ENCODE measurements around the gene CFAP20DC. TPM values are rescaled to one million over a fixed set of nuclear protein-coding genes. Genes with fewer than 3 reads are reported as not detected.
"Not testable (repeated sequence)": the region's sequence is repeated elsewhere in the genome, so short reads cannot be mapped to it uniquely, and the experiment has no call there.

The CFAP20DC gene
- total and polyA plus RNA-seq, 2 of the 4 experiments (the other 2 are of a cell fraction), result 1.2 to 1.6 TPM

- H3K36me3 ChIP-seq (ENCODE audit: control insufficient read depth, insufficient read depth, low read length); H2AK5ac ChIP-seq (ENCODE audit: low read depth, low read length); H2BK15ac ChIP-seq (ENCODE audit: low read depth, low read length); H3K4me1 ChIP-seq (ENCODE audit: control insufficient read depth, insufficient read depth, low read length); H3K18ac ChIP-seq (ENCODE audit: low read depth, low read length); H3K4ac ChIP-seq (ENCODE audit: low read depth, low read length); dilution Hi-C loops (cut with HindIII; ENCODE audit: low sequenced_read_pairs, unreplicated experiment); H2AFZ ChIP-seq (replicated peaks; ENCODE audit: low read length, poor library complexity); H3K27ac ChIP-seq (ENCODE audit: insufficient read depth, low read length); H3K9me3 ChIP-seq (ENCODE audit: control insufficient read depth, insufficient read depth, low read length); BruUV-seq (replicated peaks); H2AK9ac ChIP-seq (replicated peaks; ENCODE audit: low read depth, low read length, poor library complexity); H3K56ac ChIP-seq (ENCODE audit: extremely low read depth, insufficient read depth, low read length); H3K4me2 ChIP-seq (ENCODE audit: low read depth, low read length); H2BK120ac ChIP-seq (ENCODE audit: low read depth, low read length); H4K8ac ChIP-seq (ENCODE audit: low read depth in 2 of 2, low read length in 2 of 2); H2BK5ac ChIP-seq (ENCODE audit: low read depth, low read length, poor library complexity, severe bottlenecking); H4K20me1 ChIP-seq (ENCODE audit: insufficient read depth, low read length); H3K9me1 ChIP-seq (ENCODE audit: insufficient read depth, low read length); CTCF ChIA-PET; H3K27me3 ChIP-seq (ENCODE audit: control insufficient read depth, insufficient read depth, low read length); H3K4me3 ChIP-seq (ENCODE audit: insufficient read depth, low read depth, low read length); POLR2A ChIA-PET (ENCODE audit: unreplicated experiment); H3K79me1 ChIP-seq (ENCODE audit: low read depth in 1 of 2, low read length in 2 of 2); H2BK20ac ChIP-seq (ENCODE audit: low read depth, low read length); H3K23ac ChIP-seq (ENCODE audit: low read depth, low read length); intact Hi-C loops (cut with micrococcal nuclease); in situ Hi-C loops (cut with MboI; ENCODE audit: low sequenced_read_pairs); ATAC-seq (ENCODE audit: low read depth); H3K9ac ChIP-seq (ENCODE audit: low read depth, low read length); H4K5ac ChIP-seq (ENCODE audit: low read depth, low read length); H3K14ac ChIP-seq (replicated peaks; ENCODE audit: low read depth, low read length); DNase-seq; H4K91ac ChIP-seq (ENCODE audit: insufficient read depth, low read depth, low read length): not testable (repeated sequence)
- WGBS, 2 experiments (ENCODE audit: extremely low coverage in 2 of 2, insufficient read length in 1 of 2), result no CpG with 5 or more reads among the region's 5 CpGs
Measured at GRCh38 chr3:58895678-58896077, 154.1 kb downstream of the CFAP20DC start.

GRCh38 chr3:58892526-58892925 is 157.3 kb downstream of the CFAP20DC start:
- H3K27me3 ChIP-seq (ENCODE audit: control insufficient read depth, insufficient read depth, low read length); H3K4me3 ChIP-seq (ENCODE audit: insufficient read depth, low read depth, low read length); H4K5ac ChIP-seq (ENCODE audit: low read depth, low read length); H3K23ac ChIP-seq (ENCODE audit: low read depth, low read length); H3K27ac ChIP-seq (ENCODE audit: insufficient read depth, low read length); H2BK120ac ChIP-seq (ENCODE audit: low read depth, low read length); H3K18ac ChIP-seq (ENCODE audit: low read depth, low read length); H4K91ac ChIP-seq (ENCODE audit: insufficient read depth, low read depth, low read length); ATAC-seq (ENCODE audit: low read depth); H3K79me1 ChIP-seq (ENCODE audit: low read depth in 1 of 2, low read length in 2 of 2); H2BK15ac ChIP-seq (ENCODE audit: low read depth, low read length); H2AK9ac ChIP-seq (replicated peaks; ENCODE audit: low read depth, low read length, poor library complexity); H3K4me2 ChIP-seq (ENCODE audit: low read depth, low read length); H2BK20ac ChIP-seq (ENCODE audit: low read depth, low read length); dilution Hi-C loops (cut with HindIII; ENCODE audit: low sequenced_read_pairs, unreplicated experiment); in situ Hi-C loops (cut with MboI; ENCODE audit: low sequenced_read_pairs); H3K9ac ChIP-seq (ENCODE audit: low read depth, low read length); H2AK5ac ChIP-seq (ENCODE audit: low read depth, low read length); POLR2A ChIA-PET (ENCODE audit: unreplicated experiment); DNase-seq; H3K4me1 ChIP-seq (ENCODE audit: control insufficient read depth, insufficient read depth, low read length); H3K56ac ChIP-seq (ENCODE audit: extremely low read depth, insufficient read depth, low read length); H4K20me1 ChIP-seq (ENCODE audit: insufficient read depth, low read length); H4K8ac ChIP-seq (ENCODE audit: low read depth in 2 of 2, low read length in 2 of 2); H3K14ac ChIP-seq (replicated peaks; ENCODE audit: low read depth, low read length); intact Hi-C loops (cut with micrococcal nuclease); H3K36me3 ChIP-seq (ENCODE audit: control insufficient read depth, insufficient read depth, low read length); H2BK5ac ChIP-seq (ENCODE audit: low read depth, low read length, poor library complexity, severe bottlenecking); H3K9me1 ChIP-seq (ENCODE audit: insufficient read depth, low read length); BruUV-seq (replicated peaks); H3K9me3 ChIP-seq (ENCODE audit: control insufficient read depth, insufficient read depth, low read length); CTCF ChIA-PET; H2AFZ ChIP-seq (replicated peaks; ENCODE audit: low read length, poor library complexity); H3K4ac ChIP-seq (ENCODE audit: low read depth, low read length): not testable (repeated sequence)
- WGBS, 2 experiments (ENCODE audit: extremely low coverage in 2 of 2, insufficient read length in 1 of 2), result no CpG with 5 or more reads among the region's 2 CpGs
